ENCODE measurements around the gene SLC22A16.

The SLC22A16 gene

DNA sequence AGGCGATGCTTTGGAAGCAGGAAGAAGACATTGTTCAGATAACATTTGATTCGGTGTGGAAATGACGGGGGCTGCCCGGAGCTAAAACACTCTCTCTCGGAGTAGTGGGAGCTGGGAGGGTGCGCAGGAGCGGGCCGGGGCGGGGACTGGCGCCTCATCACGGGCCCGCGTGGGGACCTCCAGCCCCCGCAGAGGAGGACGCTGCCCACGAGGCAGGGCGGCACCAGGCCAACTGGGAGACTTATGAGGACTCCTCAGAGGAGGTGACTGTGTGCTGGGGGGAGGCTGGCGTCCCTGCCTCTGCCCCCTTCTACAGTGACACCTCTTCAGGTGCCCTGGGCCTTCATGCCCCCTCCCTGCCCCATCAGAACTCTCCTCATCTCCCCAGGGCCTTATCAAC, 76.2 kb downstream of the SLC22A16 start:
- no peak for DNase-seq (ENCODE audit: low read depth)

DNA sequence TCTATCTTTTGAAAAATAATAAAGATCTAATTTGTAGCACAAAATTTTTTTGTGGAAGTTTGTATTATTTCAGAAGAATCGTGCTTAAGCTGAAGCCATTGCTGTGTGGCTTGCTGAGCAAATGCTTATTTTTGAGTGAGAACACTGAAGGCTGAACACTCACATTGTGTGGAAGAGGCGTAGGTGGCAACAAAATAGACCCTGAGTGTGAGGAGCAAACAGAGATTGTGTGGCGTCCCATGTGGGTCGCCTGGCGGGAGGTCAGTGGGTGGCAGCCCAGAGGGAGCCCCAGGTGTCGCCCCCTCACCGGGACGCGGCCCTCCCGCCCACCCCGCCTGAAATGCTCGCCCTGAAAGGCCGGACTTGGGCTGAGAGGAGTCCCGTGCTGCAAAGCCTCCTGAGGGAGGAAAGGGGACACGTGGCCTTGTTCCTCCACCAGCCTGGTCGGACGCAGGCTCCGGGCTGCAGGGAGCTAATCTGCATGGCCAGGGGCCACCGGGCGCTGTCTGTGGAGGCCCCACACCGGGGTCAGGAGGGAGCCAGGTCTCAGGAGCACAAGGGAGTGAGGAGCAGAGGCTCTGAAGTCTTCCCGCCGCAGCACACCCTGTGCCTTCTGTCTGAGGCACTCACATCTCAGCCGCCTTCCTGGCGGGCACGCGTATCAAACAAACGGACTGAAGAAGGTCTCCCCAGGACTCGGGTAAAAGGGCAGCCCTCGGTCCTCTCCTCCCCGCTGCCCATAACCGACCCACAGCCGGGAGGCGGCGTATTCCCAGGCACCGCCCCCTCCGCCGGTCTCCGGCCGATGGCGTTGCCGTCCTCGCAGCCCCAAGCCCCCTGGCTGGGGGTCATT, 77.0 kb downstream of the SLC22A16 start:
- no peak for DNase-seq (ENCODE audit: low read depth)

DNA sequence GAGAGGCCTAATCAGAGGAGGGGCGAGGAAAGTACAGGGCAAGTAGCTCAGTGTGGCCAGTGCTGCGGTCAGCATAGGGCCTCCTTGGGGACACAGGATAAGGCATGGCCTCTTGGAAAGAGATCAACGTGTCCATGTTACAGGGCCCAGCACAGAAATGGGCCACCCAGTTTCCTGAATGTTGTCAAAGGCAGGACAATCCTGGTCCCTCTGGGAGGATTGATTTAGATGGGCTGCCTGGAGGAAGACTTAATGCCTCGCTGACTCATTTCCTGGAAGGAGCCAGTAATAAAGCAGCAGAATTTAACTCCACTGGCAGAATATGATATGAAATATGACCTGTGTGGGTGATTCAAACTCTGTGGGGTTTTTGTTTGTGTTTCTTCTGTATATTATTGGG, 77.6 kb downstream of the SLC22A16 start:
- DNase-seq (ENCODE audit: low read depth) = no peak

DNA sequence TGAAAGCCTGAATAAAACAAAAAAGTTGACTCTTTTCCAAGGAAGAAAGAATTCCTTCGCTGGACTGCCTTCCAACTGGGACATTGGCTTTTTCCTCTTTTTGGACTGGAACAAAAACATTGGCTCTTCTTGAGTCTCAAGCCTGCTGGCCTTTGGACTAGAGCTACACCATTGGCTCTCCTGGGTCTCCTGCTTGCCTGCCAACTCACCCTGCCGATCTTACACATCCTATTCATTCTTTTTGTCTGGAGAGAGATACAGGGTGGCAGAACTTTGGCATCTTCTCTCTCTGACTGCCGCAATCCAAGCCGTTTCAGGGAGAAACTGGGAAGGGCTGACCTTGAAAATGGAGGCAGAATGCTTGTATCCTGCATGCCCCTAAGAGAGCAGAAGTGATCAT, 81.2 kb downstream of the SLC22A16 start:
- no peak for DNase-seq (ENCODE audit: low read depth)

DNA sequence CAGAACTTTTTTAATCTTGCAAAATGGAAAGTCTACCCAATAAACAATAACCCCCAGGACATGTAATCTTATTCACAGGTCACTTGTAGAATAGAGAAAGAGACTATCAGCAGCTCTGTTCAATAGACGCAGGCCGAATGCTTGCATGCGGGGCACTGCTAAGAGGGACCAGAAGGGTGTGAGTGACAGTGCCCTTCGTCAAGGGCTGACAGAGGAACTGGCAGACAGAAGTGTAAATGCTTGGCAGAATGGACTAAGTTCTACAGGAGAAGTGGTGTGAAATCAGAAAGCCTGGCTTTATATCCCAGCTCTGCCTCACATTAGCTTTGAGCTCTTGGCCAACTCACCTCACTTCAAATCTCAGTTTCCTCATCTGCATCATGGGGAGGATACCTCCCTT, 82.0 kb downstream of the SLC22A16 start:
- DNase-seq (ENCODE audit: low read depth) = no peak

DNA sequence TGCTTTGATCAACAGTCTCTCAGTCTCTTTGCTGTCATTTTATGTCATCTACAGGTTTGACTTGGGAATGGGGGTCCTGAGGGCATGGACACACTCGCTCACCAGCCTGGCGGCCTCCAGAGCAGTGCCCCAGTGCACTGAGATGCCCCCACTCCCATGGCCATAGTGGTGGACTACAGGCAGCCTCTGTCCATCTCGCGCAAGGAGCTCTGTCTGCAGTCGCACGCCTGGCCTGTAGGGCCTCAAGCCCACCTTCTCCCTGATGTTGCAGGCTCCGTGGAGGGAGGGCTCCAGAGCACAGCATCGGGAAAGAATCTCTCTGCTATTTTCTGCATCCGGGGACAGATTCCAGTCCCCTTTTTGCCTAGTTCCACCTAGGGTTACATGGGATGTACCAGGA, 83.7 kb downstream of the SLC22A16 start:
- no peak for DNase-seq (ENCODE audit: low read depth)

DNA sequence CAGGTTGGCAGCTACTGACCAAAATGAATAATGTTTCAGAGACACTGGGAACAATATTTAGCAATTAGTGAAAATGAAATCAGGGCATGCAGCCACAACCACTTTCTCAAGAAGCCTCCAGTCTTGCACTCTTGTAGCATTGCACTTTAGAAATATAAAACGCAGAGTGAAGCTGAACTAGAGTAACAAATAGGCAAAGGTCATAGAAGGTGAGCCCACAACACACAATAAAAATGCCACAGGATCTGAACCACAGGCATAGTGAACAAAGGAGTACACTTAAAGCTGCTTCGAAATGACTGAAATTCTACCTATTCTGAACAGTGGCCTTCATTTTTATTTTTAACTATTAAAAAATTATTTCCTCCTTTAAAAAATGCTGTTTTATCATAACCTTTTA, 86.0 kb downstream of the SLC22A16 start:
- no peak for DNase-seq (ENCODE audit: low read depth)

DNA sequence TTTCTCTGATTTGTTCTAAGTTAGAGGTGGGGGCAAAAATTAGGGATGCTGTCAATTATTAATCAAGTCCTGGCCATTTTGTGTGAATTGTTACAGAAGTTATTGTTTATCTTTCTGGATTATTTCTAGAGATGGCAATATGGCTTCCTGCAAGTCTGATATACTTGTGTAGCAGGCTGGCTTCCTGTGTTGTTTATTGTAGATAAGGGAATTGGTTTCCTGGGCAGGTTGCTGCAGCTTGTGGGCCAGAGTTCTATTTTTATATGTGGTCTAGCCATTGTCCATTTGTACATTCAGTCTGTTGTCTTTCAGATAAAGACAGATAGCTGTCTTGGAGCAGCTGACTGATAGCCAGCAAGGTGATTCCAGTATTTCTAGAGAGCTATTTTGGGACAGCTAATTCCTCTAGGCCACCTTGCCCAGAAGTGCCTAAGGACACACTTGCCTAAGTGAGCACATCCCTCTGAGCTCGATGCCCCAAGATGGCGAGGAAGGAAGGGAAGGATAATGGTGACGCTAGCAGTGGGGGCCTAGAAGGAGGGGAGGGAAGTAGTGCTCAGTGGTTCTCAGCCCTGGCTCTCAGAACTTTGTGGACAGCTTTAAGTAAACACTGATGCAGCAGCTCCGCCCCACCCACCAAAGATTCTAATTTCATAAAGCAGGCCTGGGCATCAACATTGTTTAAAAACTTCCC, 86.6 kb downstream of the SLC22A16 start:
- DNase-seq (ENCODE audit: low read depth) = peak; percentile 84

DNA sequence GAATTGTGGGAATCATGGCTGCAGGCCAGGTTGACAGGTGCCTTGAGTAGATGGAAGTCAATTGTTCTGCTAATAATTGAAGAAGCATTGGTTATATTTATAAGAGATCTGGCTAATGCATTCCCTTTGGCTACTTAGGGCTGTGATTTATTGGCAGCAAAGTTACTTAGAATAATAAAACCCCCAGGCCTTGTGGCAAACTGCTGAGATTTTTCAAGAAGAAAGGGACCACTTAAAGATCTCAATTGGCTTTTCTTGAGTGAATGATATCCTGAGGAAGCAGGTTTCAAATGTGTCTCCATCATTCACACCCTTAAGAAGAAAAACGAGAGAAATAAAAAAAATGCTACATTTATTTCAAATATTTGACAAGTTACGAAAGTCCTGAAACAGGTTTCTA, 88.4 kb downstream of the SLC22A16 start:
- no peak for DNase-seq (ENCODE audit: low read depth)

DNA sequence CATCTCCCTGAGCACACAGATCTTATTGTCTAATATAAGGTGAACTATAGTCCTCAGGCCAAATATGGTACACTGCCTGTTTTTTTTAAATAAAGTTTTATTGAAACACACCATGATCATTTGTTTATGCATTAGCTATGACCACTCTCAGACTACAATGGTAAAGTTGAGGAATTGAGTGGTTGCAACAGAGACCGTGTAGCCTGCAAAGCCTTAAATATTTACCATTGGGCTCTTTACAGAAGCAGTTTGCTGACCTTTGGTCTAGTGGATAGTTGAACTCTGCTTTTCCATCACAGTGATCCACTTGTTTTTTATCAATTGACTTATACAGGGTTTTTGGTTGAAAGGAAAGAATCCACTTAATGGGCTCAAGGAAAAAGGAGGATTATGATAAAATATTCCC, 91.0 kb downstream of the SLC22A16 start:
- DNase-seq (ENCODE audit: low read depth) = no peak

DNA sequence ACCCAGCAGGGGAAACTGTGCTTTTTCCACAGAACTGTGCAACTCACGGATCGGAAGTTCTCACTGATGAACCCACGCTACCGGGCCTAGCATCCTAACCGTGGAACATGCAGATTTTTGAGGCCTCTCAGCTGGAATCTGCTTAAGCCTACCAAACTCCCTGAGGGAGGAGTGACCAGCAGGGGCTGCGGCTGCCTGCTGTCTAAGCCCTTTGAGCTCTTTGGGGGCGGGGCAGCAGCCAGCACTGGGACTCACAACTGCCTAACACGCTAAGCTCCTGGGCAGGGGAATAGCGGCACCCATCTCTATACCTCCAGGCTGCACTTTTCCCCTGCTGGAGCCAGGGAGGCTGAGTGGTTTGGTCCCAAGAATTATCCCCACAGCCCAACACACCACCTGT, 97.9 kb downstream of the SLC22A16 start:
- no peak for DNase-seq (ENCODE audit: low read depth)
